ENCODE data around the gene IGSF8. TPM values are rescaled to one million over a fixed set of nuclear protein-coding genes. Genes with fewer than 3 reads are reported as not detected.

The IGSF8 gene
- total RNA-seq, 1 experiment from 2014 or later = 56.2 TPM

DNA sequence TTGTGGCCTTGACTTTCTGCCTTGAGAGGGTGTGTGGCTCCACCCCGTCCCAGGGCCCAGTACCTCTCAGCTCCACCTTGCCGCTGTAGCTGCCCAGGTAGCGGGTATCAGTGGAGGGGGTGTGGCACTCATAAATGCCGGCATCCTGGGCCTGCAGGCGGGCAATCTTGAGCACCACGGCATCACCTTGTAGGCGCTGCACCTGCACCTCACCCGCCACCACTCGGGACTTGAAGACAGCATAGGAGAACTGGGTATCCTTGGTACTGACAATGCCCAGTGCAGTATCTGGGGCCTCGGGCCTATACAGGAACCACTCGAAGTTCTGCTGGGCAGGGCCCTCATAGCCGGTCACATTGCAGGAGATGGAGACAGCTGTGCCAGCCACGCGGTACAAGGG, 3.6 kb downstream of the IGSF8 start:
- no CpG with 5 or more reads among the region's 14 CpGs for WGBS (ENCODE audit: extremely low coverage, insufficient read length, low lambda C conversion rate)
- peaks cover 39 to 43% of the 10 kb centered on the region in 2 experiments for H3K4me1 Mint-ChIP-seq

More for the DNA sequence above, 3.6 kb downstream of the IGSF8 start:
- Histone ChIP-seq H3K23ac (ENCODE audit: insufficient read length, low read depth, low read length) (no peak overlapping the region), H3K4me2 (ENCODE audit: insufficient read depth, insufficient read length, low read length) (no peak overlapping the region), H3K4me1 (ENCODE audit: insufficient read depth, low read length) (peaks cover 19% of the 10 kb centered on the region), H3K56ac (ENCODE audit: insufficient read length, low read depth, low read length) (no peak overlapping the region), H3K79me1 (ENCODE audit: insufficient read depth, low read depth, low read length, poor library complexity, severe bottlenecking) (no peaks in the 10 kb centered on the region), H2AFZ (ENCODE audit: low read length) (no peak overlapping the region), H2AK5ac (ENCODE audit: insufficient read length, low read length) (no peak overlapping the region), H3K27ac (ENCODE audit: insufficient read length, low read depth, low read length) (no peak overlapping the region), H3K4ac (ENCODE audit: low read depth, low read length) (no peak overlapping the region), H2BK5ac (ENCODE audit: insufficient read length, low read length) (no peak overlapping the region), H4K5ac (ENCODE audit: insufficient read length, low read depth, low read length) (no peak overlapping the region), H3K79me2 (ENCODE audit: insufficient read depth, low read length) (peaks cover 3% of the 10 kb centered on the region; the same call in 1 of the 2 replicates), H2BK20ac (ENCODE audit: low read depth, low read length, poor library complexity, severe bottlenecking) (no peak overlapping the region), H3K9me3 (ENCODE audit: control insufficient read depth, low read depth, low read length) (no peaks in the 10 kb centered on the region), H3K18ac (ENCODE audit: insufficient read length, low read depth, low read length) (no peak overlapping the region), H3K23me2 (ENCODE audit: insufficient read length, low read depth, low read length, poor library complexity, severe bottlenecking) (peaks cover 12% of the 10 kb centered on the region), H3K27me3 (ENCODE audit: insufficient read depth, low read length) (no peaks in the 10 kb centered on the region), H3K14ac (ENCODE audit: insufficient read depth, low read length) (no peak overlapping the region; the same call in 1 of the 2 replicates), H3K9ac (ENCODE audit: extremely low read depth, insufficient read length, low read length) (no peak overlapping the region), H2BK12ac (ENCODE audit: insufficient read length, low read depth, low read length) (no peak overlapping the region), H4K91ac (ENCODE audit: insufficient read length, low read depth, low read length) (no peak overlapping the region), H3T11ph (ENCODE audit: low read length) (no peak overlapping the region), H2BK120ac (ENCODE audit: low read depth, low read length, poor library complexity, severe bottlenecking) (no peak overlapping the region), H2BK15ac (ENCODE audit: low read depth, low read length) (no peak overlapping the region), H4K8ac (replicated peaks; ENCODE audit: insufficient read length, low read depth, low read length) (no peak overlapping the region), H4K20me1 (ENCODE audit: control insufficient read depth, insufficient read depth, insufficient read length) (no peaks in the 10 kb centered on the region)
- no peak for DNase-seq
- TF ChIP-seq, protein P1, sequence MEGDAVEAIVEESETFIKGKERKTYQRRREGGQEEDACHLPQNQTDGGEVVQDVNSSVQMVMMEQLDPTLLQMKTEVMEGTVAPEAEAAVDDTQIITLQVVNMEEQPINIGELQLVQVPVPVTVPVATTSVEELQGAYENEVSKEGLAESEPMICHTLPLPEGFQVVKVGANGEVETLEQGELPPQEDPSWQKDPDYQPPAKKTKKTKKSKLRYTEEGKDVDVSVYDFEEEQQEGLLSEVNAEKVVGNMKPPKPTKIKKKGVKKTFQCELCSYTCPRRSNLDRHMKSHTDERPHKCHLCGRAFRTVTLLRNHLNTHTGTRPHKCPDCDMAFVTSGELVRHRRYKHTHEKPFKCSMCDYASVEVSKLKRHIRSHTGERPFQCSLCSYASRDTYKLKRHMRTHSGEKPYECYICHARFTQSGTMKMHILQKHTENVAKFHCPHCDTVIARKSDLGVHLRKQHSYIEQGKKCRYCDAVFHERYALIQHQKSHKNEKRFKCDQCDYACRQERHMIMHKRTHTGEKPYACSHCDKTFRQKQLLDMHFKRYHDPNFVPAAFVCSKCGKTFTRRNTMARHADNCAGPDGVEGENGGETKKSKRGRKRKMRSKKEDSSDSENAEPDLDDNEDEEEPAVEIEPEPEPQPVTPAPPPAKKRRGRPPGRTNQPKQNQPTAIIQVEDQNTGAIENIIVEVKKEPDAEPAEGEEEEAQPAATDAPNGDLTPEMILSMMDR (conservative IDR thresholded peaks at IDR 0.05) = no peak
- H3K27me3 Mint-ChIP-seq (ENCODE audit: low read depth) = peaks cover 2% of the 10 kb centered on the region; the same call in 1 of the 2 replicates
- H3K9me3 Mint-ChIP-seq = no peaks in the 10 kb centered on the region
- peaks cover 10 to 35% (median 31%) of the 10 kb centered on the region in 3 experiments for H3K36me3 Mint-ChIP-seq (ENCODE audit: insufficient read depth in 1 of 3, low read depth in 3 of 3)
- no peak overlapping the region for H3K4me3 Mint-ChIP-seq
- H3K27ac Mint-ChIP-seq = no peak overlapping the region

All from H9 (cell line).